HepG2 (cell line): ENCODE data around the gene CS. TPM values are rescaled to one million over a fixed set of nuclear protein-coding genes. Genes with fewer than 3 reads are reported as not detected.

Experiments
- ARHGAP35 ChIP-seq: sonication (generic); formaldehyde crosslinking; IDR thresholded peaks from 2 replicates; pipeline ENCODE4 v1.9.0; 2022; ENCODE audit warnings: mild to moderate bottlenecking, inconsistent platforms, moderate library complexity, missing genetic modification reagents, borderline replicate concordance
- ARID4A ChIP-seq: sonication (generic); formaldehyde crosslinking; IDR thresholded peaks from 2 replicates; pipeline ENCODE4 v1.5.0; 2020; ENCODE audit warnings: mild to moderate bottlenecking, missing genetic modification reagents, borderline replicate concordance
- ATF1 ChIP-seq: IDR thresholded peaks from 2 replicates; pipeline ENCODE4 v1.6.1; 2016; ENCODE audit warnings: mild to moderate bottlenecking, control low read depth
- ATF2 ChIP-seq: sonication (generic); formaldehyde crosslinking; IDR thresholded peaks from 2 replicates; pipeline ENCODE4 v1.4.0; 2020; ENCODE audit warnings: missing genetic modification reagents
- BRCA1 ChIP-seq: sonication (generic); formaldehyde crosslinking; IDR thresholded peaks from 2 replicates; pipeline ENCODE4 v1.4.0; 2020; ENCODE audit warnings: missing genetic modification reagents
- CEBPB ChIP-seq: IDR thresholded peaks from 2 replicates; pipeline ENCODE4 v1.6.1; 2011; ENCODE audit warnings: low read depth, low read length, improper control_type of control experiment, borderline replicate concordance
- FUBP1 ChIP-seq: sonication (generic); formaldehyde crosslinking; IDR thresholded peaks from 2 replicates; pipeline ENCODE4 v1.5.1; 2020; ENCODE audit warnings: missing genetic modification reagents, mild to moderate bottlenecking, borderline replicate concordance
- KDM5B ChIP-seq: sonication (generic); formaldehyde crosslinking; IDR thresholded peaks from 2 replicates; pipeline ENCODE4 v1.4.0; 2020; ENCODE audit warnings: missing genetic modification reagents, mild to moderate bottlenecking, borderline replicate concordance
- SIN3B ChIP-seq: fragments of 150-350 bp; IDR thresholded peaks from 2 replicates; pipeline ENCODE4 v1.6.1; 2014; ENCODE audit warnings: low read length
- SP5 ChIP-seq: IDR thresholded peaks from 2 replicates; pipeline ENCODE4 v1.6.1; 2016; ENCODE audit warnings: low read depth, borderline replicate concordance
- ZBTB33 ChIP-seq: sonication (generic); formaldehyde crosslinking; IDR thresholded peaks from 2 replicates; pipeline ENCODE4 v1.4.0; 2020; ENCODE audit warnings: missing genetic modification reagents
- ZNF335 ChIP-seq: sonication (generic); formaldehyde crosslinking; IDR thresholded peaks from 2 replicates; pipeline ENCODE4 v1.4.0; 2020; ENCODE audit warnings: missing genetic modification reagents
- ZNF337 ChIP-seq: sonication (generic); formaldehyde crosslinking; IDR thresholded peaks from 2 replicates; pipeline ENCODE4 v1.5.1; 2020; ENCODE audit warnings: missing genetic modification reagents, low read depth, mild to moderate bottlenecking, borderline replicate concordance
- ZNF629 ChIP-seq: sonication (generic); formaldehyde crosslinking; conservative IDR thresholded peaks from 2 replicates; pipeline ENCODE4 v1.5.0; 2020; ENCODE audit warnings: missing genetic modification reagents
- ZNF781 ChIP-seq: sonication (generic); formaldehyde crosslinking; IDR thresholded peaks from 2 replicates; pipeline ENCODE4 v1.5.1; 2020; ENCODE audit warnings: borderline replicate concordance, mild to moderate bottlenecking, missing genetic modification reagents; ENCODE audit errors: not compliant biosample characterization
- polyA plus RNA-seq, 8 experiments: library from polyadenylated mRNA; depleted of rRNA in 3 of 8; stranded (reverse) in 7 of 8; unstranded in 1 of 8; fragments of >200 nt; fragmentation: Illumina TruSeq in 4 of 8; extraction: Trizol in 4 of 8; gene quantifications; 2 replicates each; pipeline versions ENCODE4 v1.2.1 to v1.2.3, GENCODE V29; 2011 to 2016; ENCODE audit warnings: low read depth in 4 of 8, missing spikeins in 1 of 8, mixed read lengths in 1 of 8; ENCODE audit not compliant: insufficient read depth in 1 of 8
- total RNA-seq, 5 experiments: library from RNA; depleted of rRNA; stranded (reverse); fragments of >200 nt; fragmentation: Illumina TruSeq; extraction: Trizol; gene quantifications; 2 replicates each; pipeline ENCODE4 v1.2.3, GENCODE V29; 2016; ENCODE audit warnings: low read depth in 1 of 5

The CS gene
- total and polyA plus RNA-seq, 2 of the 13 experiments (the other 11 are each of a cell fraction or from before 2014, with no cell fraction given) = 173 to 175 TPM

- TF ChIP-seq ATF1 (CRISPR knock-in tag) = no peak
- no peak for TF ChIP-seq ARID4A (CRISPR knock-in tag)
- no peak for TF ChIP-seq ZNF337 (CRISPR knock-in tag)
- TF ChIP-seq ZNF629 (CRISPR knock-in tag) = no peak
- TF ChIP-seq ZNF781 (CRISPR knock-in tag) = no peak
- no peak for TF ChIP-seq ARHGAP35 (CRISPR knock-in tag)
- TF ChIP-seq KDM5B (CRISPR knock-in tag) = no peak
- TF ChIP-seq CEBPB = peak; percentile 79
- TF ChIP-seq SIN3B = no peak
- no peak for TF ChIP-seq SP5
- TF ChIP-seq ZNF335 (CRISPR knock-in tag) = 0 out of 2 replicates have a peak, but pooled peaks have one; percentile 41
- no peak for TF ChIP-seq ZBTB33 (CRISPR knock-in tag)
- no peak for TF ChIP-seq BRCA1 (CRISPR knock-in tag)
- no peak for TF ChIP-seq ATF2
- no peak for TF ChIP-seq FUBP1 (CRISPR knock-in tag)
- TF ChIP-seq, all 625 proteins: peak for 8
Measured at GRCh38 chr12:56296295-56296694, 3.8 kb downstream of the CS start (continued).
